NCI-H345 (cell line): ENCODE measurements around the gene GIGYF2.
"Not testable (repeated sequence)": the region's sequence is repeated elsewhere in the genome, so short reads cannot be mapped to it uniquely, and the experiment has no call there.

Experiments
- DNase-seq: peaks from one replicate; lab custom pipeline; 2025; lab: John Stamatoyannopoulos, UW

Gene GIGYF2

DNA sequence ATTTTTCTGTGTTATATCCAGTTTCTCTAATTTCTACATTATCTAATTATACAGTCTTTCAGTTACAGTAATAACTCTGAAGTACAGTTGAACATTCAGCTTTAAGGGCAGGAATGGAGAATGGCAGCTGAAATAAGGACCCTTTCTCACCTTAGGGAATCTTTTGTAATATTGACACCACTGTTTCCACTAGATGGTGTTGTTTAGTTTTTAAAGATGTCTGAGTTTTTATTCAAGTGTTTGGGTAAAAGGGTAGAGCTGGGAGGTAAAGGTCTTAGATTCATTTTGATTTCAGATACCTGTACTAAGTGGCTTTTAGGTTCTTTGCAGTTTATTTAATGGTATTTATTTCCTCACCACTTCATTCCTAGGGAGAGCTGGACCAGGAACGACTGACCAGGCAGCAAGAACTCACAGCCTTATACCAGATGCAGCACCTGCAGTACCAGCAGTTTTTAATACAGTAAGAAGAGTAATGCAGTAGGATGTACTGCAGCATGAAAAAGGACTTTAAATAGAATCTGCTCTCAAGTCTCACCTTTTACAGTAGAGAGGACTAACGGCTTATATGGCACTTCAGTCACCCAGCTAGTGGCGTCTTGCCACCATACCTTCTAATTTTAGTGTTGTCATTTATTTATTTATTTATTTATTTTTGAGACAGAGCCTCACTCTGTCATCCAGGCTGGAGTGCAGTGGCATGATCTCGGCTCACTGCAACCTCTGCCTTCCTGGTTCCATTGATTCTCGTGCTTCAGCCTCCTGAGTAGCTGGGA, 112.4 kb downstream of the GIGYF2 start:
- no peak for DNase-seq

DNA sequence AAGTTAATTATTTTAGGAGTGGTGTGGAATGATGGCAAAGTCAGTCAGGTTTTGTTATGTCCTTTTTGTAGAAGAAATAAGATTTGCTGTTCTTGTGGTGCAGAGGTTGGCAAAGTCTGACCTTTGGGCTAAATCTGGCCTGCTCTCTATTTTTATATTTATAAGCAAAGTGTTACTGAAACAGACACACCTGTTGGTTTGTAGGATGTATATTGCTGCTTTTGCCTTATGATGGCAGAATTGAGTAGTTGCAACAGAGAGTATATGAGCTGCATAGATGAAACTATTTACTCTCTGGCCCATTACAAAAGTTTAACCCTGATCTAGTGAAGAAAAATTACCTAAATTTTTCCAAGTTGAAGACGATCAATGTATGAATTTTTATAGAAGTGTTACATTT, 113.3 kb downstream of the GIGYF2 start:
- no peak for DNase-seq

DNA sequence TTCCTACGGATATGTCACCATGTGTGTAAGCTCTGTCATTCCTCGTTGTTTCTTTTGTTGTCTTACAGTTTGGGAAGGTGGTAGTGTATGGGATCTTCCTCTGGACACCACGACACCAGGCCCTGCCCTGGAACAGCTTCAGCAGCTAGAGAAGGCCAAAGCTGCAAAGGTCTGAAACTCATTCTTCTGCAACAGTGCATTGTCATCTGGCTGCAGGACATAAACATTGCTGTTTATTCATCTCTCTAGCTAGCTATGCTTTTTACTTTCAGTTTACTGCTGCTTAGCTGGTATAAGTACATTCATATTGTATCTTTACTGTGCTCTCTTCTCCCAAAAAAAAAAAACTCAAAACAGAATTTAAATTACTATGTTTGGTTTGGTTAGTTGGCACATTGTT, 118.4 kb downstream of the GIGYF2 start:
- DNase-seq = no peak

DNA sequence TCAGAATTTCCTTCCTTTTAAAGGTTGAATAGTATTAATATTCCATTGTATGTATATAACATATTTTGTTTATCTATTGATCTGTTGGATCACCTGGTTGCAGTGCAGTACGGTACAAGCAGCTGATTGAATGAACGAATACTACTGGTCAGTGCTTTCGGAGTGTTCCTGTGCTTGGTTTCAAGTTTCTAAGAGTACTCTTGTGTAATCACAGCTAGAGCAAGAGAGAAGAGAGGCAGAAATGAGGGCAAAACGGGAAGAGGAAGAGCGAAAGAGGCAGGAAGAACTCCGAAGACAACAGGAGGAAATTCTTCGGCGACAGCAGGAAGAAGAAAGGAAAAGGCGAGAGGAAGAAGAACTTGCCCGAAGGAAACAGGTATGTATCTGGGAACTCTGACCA, 119.5 kb downstream of the GIGYF2 start:
- DNase-seq = no peak

DNA sequence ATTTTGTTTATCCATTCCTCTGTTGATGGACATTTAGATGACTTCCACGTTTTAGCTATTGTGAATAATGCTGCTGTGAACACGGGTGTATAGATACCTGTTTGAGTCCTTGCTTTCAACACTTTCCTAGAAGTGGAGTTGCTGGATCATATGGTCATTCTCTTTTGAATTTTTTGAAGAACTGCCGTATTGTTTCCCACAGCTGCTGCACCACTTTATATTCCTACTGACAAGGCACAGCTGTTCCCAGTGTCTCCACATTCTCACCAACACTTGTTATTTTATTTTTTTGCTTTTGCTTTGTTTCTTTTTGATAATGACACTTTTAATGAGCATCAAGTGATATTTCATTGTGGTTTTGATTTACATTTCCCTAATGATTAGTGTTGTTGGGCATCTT, 120.6 kb downstream of the GIGYF2 start:
- no peak for DNase-seq

DNA sequence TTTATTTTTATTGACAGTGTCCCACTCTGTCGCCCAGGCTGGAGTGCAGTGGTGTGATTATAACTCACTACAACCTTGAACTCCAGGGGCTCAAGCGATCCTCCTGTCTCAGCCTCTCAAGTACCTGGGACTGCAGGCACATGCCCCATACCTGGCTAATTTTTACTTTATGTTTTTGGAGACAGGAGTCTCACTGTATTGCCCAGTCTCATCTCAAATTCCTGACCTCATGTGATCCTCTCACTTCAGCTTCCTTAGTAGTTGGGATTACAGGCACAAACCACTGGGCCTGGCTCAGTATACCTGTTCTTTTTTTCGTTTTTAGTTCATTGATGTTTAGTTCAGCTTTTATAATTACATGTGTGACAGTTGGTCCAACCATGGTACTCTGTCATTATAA, 132.9 kb downstream of the GIGYF2 start:
- no peak for DNase-seq

DNA sequence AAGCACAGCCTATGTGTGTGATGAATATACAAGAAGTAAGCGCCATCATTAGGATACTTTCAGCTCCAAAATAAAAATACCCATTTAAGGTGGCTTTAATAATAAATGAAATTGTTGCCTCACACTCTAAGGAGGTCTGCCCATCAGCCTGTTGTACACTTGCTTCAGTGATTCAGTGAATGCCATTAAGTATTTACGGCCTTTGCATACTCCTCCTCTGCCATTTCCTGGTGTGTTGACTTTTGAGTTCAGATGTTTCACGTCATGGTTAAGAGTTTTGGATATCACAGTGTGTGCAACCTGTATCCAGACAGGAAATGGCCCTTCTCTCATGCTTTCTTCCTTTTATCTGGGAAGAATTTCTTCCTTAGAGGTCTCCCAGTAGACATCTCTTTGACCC, 134.4 kb downstream of the GIGYF2 start:
- no peak for DNase-seq

DNA sequence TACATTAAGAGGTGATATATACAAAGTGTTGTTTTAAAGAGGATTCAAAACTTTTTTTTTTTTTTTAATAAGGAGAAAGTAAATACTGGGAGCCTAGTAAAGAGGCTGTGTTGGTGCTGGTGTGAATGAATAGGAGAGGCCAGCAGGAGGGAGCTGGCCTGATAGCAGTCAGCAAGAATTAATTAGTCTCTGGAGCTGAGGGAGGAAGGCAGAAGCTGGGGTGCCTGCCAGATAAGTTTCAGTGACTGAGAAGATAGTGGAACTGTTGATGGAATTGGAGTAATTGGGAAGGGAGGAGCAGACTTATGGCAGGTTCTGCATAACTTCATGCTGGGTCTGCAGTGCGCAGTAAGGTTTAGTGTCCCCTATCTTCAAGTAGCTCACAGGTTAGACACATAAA, 136.7 kb downstream of the GIGYF2 start:
- no peak for DNase-seq

DNA sequence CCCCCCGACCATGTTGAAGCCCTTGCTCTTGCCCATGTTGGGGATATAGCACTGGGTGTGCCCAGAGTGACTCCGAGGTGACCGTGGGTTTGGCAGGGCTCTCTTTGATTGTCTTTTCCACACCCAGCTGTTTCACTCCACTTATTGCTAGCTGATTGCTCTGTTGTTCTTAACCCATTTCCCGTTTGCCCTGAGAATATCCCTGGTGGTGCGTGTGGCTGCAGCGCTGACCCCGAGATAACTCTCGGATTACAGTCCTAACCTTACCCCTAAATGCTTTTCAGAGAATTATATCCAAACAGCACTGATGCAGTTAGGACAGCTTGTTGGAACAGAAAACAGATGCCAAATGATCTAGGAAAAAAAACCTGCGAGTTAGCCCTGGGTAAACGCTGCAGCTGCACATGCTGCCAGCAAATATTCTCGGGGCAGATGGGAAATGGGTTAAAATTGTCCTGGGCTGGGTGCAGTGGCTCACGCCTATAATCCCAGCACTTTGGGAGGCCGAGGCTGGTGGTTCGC, 138.6 kb downstream of the GIGYF2 start:
- no peak for DNase-seq

DNA sequence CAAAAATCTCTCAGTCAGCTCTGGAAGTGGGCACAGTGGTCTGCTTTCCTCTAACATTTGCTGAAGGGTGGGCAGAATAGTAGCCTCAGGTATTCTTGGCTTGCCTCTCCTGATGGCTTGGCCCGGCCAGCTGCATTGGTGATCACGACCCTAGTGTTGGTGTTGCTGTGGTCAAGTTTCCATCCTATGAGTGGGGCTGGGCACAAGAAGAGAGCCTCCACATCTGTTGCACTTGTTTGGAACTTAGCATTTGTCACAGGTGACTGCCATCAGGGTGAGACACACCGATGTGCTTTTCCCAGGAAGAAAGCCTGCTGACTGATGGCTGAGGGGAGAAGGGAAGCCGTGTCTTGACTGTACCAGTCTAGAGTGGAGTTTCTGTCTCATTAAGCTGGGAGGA, 139.8 kb downstream of the GIGYF2 start:
- no peak for DNase-seq

DNA sequence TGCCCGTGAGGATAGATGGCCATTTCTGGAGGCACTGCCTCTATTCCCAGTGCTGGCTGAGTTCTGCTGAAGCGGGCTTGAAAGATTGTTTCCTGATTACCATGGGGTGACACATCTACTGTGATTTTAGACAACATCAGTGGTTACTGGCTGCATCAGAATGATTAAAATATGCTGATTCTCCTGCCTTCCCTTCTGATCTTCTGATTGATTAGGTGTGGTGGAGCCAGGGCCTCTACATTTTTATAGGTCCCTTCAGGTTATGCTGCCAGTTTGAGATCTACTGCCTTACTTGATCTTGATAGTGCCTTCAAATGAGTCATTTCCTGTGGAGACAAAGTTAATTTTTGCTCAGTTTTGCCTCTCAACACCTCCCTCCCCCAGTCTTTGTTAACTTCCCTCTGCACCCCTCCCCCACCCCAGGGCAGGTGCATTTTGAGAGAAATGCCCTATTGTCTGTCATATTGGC, 141.3 kb downstream of the GIGYF2 start:
- no peak for DNase-seq

DNA sequence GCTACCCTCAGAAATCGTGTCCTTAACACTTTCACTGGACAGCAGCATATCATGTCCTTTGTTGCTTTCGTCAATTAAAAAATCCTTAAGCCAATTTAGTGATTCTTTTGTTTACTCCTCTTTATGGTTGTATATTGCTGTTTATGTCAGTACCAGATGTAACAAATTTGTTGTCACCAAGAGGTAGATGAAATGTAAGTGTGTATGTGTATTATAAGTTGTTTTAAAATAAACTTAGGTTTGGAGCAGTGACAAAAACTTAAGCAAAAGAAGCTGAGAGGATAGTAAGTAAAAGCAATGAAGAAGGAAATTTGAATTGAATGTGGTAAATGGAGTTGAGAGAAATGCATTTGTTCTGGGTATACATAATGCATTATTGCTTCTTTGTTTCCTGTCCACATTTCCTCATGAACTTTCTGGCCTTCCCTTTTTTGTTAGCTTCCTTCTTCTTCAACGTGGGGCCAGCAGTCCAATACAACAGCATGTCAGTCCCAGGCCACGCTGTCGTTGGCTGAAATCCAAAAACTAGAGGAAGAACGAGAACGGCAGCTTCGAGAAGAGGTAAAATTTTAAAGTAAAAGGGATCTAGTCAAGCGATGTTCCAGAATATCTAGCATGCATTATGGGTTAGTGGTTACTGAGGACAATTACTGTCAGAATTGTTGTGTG, 142.4 kb downstream of the GIGYF2 start:
- no peak for DNase-seq

DNA sequence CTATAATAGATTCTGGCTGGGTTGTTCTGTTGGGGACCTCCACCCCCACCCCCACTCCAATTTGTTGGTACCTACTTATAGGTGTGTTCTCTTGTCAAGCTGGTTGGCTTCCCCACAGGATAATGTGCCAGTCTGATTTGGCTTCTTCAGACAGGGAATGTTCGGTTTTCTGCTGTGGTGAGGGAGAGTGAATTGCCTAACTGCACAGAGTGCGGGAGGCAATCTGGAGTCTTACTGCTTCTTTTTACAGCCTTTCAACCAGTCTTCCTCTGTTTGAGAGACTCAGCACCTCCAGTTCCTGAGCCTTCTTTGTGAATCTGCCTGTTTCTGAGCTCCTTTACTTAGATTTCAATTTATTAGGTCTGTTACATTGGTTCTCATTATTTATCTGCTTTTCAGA, 145.6 kb downstream of the GIGYF2 start:
- DNase-seq = no peak

DNA sequence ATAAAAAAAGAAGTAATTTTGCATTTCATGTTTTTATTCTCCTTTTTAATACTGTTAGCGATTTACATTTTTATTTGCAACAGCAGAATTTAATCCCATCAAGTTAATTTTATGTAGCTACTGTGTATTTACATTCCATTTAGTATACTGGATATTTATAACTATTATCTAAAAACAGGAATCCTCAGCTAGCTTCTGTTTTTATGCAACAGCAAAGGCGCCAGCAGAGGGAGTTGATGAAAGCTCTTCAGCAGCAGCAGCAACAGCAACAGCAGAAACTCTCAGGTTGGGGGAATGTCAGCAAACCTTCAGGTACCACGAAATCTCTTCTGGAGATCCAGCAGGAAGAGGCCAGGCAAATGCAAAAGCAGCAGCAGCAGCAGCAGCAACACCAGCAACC, 146.7 kb downstream of the GIGYF2 start:
- no peak for DNase-seq

DNA sequence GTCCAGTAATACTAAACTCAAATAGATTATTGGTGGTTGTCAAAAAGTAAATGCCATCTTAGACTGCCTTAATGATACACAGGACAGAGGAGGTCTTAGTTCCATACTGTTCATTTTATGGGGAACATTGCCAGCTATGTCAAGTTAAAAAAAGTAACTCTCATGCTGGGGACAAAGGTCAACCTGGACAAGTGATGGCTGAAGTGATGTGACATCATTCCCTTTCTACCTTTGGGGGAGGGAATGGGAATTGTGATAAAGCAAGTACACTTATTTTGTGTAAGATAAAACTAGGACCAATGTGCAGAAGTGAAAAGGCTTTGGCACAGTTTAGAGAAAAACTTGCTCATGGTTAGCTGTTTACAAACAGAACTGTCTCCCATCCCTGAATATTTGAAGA, 148.9 kb downstream of the GIGYF2 start:
- DNase-seq = no peak

DNA sequence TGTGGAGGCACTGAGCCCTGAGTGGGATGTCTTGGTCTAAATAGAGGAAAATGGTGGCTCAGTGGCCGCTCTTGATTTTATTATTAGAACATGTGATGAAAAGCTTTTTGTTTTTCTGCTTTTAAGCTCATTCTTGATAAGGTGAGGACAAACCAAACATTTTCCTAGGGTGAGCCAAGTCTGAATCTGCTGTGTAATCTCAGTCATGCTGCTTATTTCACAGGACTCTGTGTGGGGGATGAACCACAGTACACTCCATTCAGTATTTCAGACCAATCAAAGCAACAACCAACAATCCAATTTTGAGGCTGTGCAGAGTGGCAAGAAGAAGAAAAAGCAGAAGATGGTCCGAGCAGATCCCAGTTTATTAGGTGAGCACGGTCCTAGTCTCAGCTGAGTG, 152.9 kb downstream of the GIGYF2 start:
- DNase-seq = no peak

DNA sequence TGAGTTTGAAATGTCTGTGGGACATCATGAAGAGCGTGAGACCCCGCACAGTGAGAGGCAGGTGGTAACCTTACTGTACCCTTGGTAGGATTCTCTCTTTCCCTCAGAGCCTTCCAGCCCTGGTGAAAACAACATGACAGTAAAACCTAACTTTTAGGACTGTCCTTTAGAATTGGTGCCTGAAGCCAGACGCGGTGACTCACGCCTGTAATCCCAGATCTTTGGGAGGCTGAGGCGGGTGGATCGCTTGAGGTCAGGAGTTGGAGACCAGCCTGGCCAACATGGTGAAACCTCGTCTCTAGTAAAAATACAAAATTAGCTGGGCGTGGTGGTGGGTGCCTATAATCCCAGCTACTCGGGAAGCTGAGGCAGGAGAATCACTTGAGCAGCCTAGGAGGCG, 154.9 kb downstream of the GIGYF2 start:
- DNase-seq = not testable (repeated sequence)

DNA sequence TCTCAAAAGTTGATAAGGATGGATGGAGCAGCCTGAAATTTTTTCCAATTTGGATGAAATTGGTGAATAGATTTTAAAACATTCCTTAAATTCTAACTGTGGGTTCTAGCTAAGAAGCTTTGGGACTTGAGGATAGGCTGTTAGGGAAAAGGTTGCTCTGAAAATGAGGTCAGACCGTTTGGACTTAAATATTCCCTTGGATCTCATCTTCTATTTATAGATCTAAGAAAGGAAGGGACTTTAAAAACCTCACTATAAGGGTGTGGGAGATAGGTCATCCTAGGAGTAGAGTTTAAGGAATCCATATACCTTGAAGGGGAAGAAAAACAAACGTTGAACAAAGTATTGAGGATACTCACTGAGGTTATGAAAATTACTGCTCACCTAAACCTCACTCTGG, 155.5 kb downstream of the GIGYF2 start:
- DNase-seq = no peak

DNA sequence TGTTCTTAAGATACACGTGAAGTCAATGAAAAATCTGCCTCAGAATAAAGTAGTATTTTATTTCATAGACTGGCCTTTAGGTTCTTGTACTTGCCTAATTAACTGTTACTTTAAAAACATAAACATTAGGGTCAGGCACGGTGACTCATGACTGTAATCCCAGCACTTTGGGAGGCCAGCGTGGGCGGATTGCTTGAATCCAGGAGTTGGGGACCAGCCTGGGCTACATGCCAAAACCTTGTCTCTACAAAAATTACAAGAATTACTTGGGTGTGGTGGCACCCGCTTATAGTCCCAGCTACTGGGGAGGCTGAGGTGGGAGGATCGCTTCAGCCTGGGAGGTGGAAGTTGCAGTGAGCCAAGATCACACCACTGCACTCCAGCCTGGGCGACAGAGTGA, 157.0 kb downstream of the GIGYF2 start:
- no peak for DNase-seq

DNA sequence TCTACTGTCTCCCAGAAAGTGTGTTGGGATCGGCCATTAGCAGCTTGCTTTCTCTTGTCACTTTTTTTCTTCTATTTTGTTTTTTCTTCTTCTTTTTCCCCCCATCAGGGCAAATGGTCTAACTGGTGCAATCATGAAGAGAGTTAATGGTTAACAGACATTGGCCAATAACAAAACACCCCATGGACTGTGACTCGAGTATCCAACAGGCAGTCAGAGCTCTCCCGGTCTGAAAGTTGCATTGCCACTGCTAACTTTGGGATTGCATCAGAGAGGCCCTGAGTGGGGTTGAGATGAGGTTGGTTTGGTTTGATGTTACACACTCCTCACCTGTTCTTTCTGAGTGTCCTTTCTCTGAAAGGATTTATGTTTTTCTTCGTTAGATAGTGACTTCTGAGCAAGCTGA, 160.0 kb downstream of the GIGYF2 start:
- DNase-seq = no peak

DNA sequence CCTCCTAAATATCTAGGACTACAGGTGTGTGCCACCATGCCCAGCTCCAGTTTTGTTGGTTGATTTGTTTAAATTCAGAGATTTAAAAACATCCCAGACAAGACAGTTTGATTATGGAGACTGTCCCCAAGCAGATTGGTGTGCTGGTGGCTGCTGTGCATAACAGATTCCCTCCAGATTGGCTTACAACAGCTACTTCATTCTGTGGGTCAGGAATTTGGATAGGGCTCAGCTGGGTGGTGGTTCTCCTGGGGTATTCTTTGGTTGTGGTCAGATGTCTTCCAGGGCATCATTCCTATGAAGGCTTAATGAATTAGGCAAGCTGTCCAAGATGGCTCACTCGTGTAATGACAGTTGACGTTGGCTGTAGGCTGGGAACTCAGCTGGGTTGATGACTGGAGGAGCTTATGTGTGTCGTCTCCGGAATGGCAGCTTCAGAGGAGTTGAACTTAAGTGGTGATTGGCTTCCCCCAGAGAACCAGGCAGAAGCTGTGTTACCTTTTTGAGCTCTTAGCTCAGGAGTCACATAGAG, 162.3 kb downstream of the GIGYF2 start:
- no peak for DNase-seq

DNA sequence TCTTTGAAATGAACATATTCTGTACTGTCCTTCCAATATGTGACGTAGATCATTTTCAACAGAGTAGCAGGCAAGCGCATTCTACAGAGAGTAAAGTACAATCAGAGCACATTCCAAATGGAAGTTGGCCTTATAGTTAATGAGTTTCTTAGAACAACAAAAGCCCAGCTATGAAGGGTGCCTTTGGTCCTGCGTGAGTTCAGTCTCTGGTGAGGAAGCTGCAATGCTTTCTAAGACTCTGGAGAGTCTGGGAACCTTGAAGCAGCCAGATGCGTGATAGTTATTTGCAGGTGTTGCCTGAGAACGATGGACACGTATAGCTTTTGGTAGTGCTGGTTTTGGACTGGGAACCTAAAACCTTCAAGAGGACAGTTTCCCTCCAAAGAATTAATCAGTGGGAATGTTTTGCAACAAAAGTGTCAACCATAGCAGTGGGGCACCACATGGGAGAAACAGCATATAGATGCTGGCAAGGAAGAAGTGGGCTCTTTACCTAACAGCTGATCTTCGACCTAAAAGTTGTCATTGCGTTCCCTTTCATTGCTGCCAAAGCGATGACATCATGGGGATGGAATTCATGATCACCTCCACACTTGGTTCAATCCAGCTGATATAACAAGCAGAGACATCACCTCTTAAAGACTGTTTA, 163.6 kb downstream of the GIGYF2 start:
- DNase-seq = no peak

DNA sequence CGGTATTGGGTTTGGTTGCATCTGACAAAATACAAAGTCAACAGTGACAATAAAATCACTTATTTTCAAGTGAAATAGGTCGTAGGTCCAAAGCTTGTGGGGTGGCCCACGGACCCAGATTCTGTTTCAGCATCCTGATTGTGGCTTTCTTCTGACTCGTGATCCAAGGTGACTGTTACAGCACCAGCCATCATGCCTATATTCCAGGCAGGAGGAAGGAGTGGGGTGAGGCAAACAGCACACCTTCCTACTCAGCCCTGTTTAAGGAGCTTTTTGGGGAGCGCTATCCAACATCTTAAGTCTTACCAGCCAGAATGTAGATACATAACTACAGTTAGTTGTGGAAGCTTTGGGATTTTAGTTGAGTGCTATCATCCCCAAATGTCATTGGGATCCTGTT, 164.2 kb downstream of the GIGYF2 start:
- DNase-seq = no peak
